GM12878 (cell line): ENCODE measurements around the gene CTSE. TPM values are rescaled to one million over a fixed set of nuclear protein-coding genes. Genes with fewer than 3 reads are reported as not detected.
"Not testable (repeated sequence)": the region's sequence is repeated elsewhere in the genome, so short reads cannot be mapped to it uniquely, and the experiment has no call there.

Experiments used
- ATAC-seq: fragments of 200-7000 bp; cut with Tn5 transposase; 3 replicates; pipeline ENCODE4 v1.9.1; 2020; ENCODE audit warnings: mild to moderate bottlenecking, moderate library complexity
- BruUV-seq: library from RNA; stranded (reverse); fragments of 400-500 nt; replicated peaks from 2 replicates; lab custom pipeline; 2021; lab: Mats Ljungman, UMichigan
- CTCF ChIA-PET: fragments of 300-600 bp; sonication (Branson Sonifier 250); formaldehyde crosslinking; extraction: SDS; loops from one replicate; lab custom pipeline; 2021; ENCODE audit warnings: inconsistent platforms; lab: Yijun Ruan, JAX
- POLR2A ChIA-PET: fragments of 350-600 bp; formaldehyde crosslinking; extraction: SDS; loops from one replicate; lab custom pipeline; 2021; ENCODE audit warnings: inconsistent platforms; lab: Charles Lee
- RAD21 ChIA-PET: fragments of 300-600 bp; sonication (Branson Sonifier 250); formaldehyde crosslinking; loops from one replicate; lab custom pipeline; 2023; ENCODE audit warnings: antibody characterized with exemption; ENCODE audit not compliant: unreplicated experiment; lab: Charles Lee
- SMC1A ChIA-PET: fragments of 300-600 bp; sonication (Branson Sonifier 250); formaldehyde crosslinking; loops from one replicate; lab custom pipeline; 2023; ENCODE audit not compliant: unreplicated experiment, uncharacterized antibody; lab: Charles Lee
- DNase-seq: peaks from one replicate; pipeline ENCODE4 v3.0.0-alpha.2; 2011; ENCODE audit warnings: low read depth, low spot score
- FAIRE-seq: peaks from 3 replicates; lab custom pipeline; 2011; peaks lifted over from hg19 to GRCh38; lab: Jason Lieb, UNC
- H2AFZ ChIP-seq: 2 replicates; pipeline ENCODE4 v1.6.0; 2011; ENCODE audit warnings: low read depth, low read length, control low read depth; ENCODE audit not compliant: control insufficient read depth
- H3K27ac ChIP-seq: 2 replicates; pipeline ENCODE4 v1.5.1; 2011; ENCODE audit warnings: control low read depth; ENCODE audit not compliant: control insufficient read depth, insufficient read depth
- H3K27me3 ChIP-seq, 2 experiments: replicated peaks in 1 of 2; 2 replicates each; pipeline versions ENCODE4 v1.6.0 to v1.6.1; 2011; ENCODE audit warnings: low read length in 1 of 2; ENCODE audit not compliant: control insufficient read depth in 2 of 2, insufficient read depth in 2 of 2
- H3K36me3 ChIP-seq, 2 experiments: 2 replicates each; pipeline ENCODE4 v1.5.1; 2011; ENCODE audit warnings: low read length in 1 of 2; ENCODE audit not compliant: control insufficient read depth in 2 of 2, insufficient read depth in 2 of 2
- H3K4me1 ChIP-seq: 2 replicates; pipeline ENCODE4 v1.6.1; 2011; ENCODE audit warnings: mild to moderate bottlenecking, low read length, moderate library complexity, mixed read lengths; ENCODE audit not compliant: control insufficient read depth, insufficient read depth
- H3K4me2 ChIP-seq: 2 replicates; pipeline ENCODE4 v1.6.0; 2011; ENCODE audit warnings: control low read depth; ENCODE audit not compliant: control insufficient read depth, insufficient read depth
- H3K4me3 ChIP-seq: fragments of 200-600 bp; sonication (generic); 2 replicates; pipeline ENCODE4 v1.5.1; 2016
- H3K79me2 ChIP-seq: 2 replicates; pipeline ENCODE4 v1.6.0; 2011; ENCODE audit warnings: low read length; ENCODE audit not compliant: control insufficient read depth, insufficient read depth
- H3K9ac ChIP-seq: 2 replicates; pipeline ENCODE4 v1.8.0; 2011; ENCODE audit warnings: low read length, control low read depth, mixed read lengths; ENCODE audit not compliant: control insufficient read depth, insufficient read depth
- H3K9me3 ChIP-seq: replicated peaks from 3 replicates; pipeline ENCODE4 v1.5.1; 2011; ENCODE audit warnings: mild to moderate bottlenecking, low read length; ENCODE audit not compliant: control insufficient read depth, insufficient read depth
- H4K20me1 ChIP-seq: 2 replicates; pipeline ENCODE4 v1.6.0; 2011; ENCODE audit not compliant: control insufficient read depth, insufficient read depth
- GATAD2B ChIP-seq: fragments of 450-650 bp; conservative IDR thresholded peaks from 2 replicates; pipeline ENCODE4 v1.6.1; 2017; ENCODE audit warnings: low read depth, mild to moderate bottlenecking, moderate library complexity
- MEF2B ChIP-seq: fragments of 450-650 bp; IDR thresholded peaks from 2 replicates; pipeline ENCODE4 v1.6.1; 2018; ENCODE audit warnings: mild to moderate bottlenecking, moderate library complexity; ENCODE audit not compliant: partially characterized antibody, poor library complexity, severe bottlenecking
- NR2F1 ChIP-seq: fragments of 450-650 bp; conservative IDR thresholded peaks from 2 replicates; pipeline ENCODE4 v1.6.1; 2017; ENCODE audit warnings: mild to moderate bottlenecking
- RB1 ChIP-seq: fragments of 450-650 bp; formaldehyde crosslinking; IDR thresholded peaks from 2 replicates; pipeline ENCODE4 v1.6.1; 2017; ENCODE audit warnings: mild to moderate bottlenecking, borderline replicate concordance
- SMARCA5 ChIP-seq: fragments of 450-650 bp; IDR thresholded peaks from 2 replicates; pipeline ENCODE4 v1.6.1; 2017; ENCODE audit warnings: mild to moderate bottlenecking
- ZNF687 ChIP-seq: fragments of 450-650 bp; IDR thresholded peaks from 2 replicates; pipeline ENCODE4 v1.6.1; 2017; ENCODE audit warnings: mild to moderate bottlenecking, moderate library complexity
- WGBS: methylation state at CpG from one replicate; pipeline ENCODE4 v1.1.6; 2016; ENCODE audit warnings: low lambda C conversion rate; ENCODE audit not compliant: insufficient replicate concordance, insufficient coverage; ENCODE audit errors: missing lambda C conversion rate; 5-methylcytosine and 5-hydroxymethylcytosine counted together
- in situ Hi-C: fragments of 300-500 bp; cut with MboI; formaldehyde crosslinking; loops from 9 replicates; pipeline ENCODE4 v1.14.3; 2018; ENCODE audit warnings: mixed read lengths
- intact Hi-C: fragments of 100-400 bp; cut with micrococcal nuclease; formaldehyde crosslinking; loops from one replicate; pipeline ENCODE4 v1.14.2; 2022; ENCODE audit not compliant: unreplicated experiment
- polyA plus RNA-seq, 11 experiments: library from polyadenylated mRNA; depleted of rRNA in 4 of 11; unstranded in 6 of 11; stranded (reverse) in 5 of 11; fragments of >200 nt; fragmentation: Nextera tagmentation in 4 of 11; fragmentation: Illumina TruSeq in 1 of 11; extraction: Ambion mirVana in 4 of 11; extraction: Trizol in 1 of 11; gene quantifications; 1 replicate in 1 of 11; 2 replicates in 10 of 11; pipeline versions ENCODE4 v1.2.1 to v1.2.3, GENCODE V29; 2011 to 2016; ENCODE audit warnings: inconsistent platforms in 2 of 11, missing spikeins in 2 of 11, low read depth in 1 of 11
- total RNA-seq, 4 experiments: library from RNA; depleted of rRNA in 3 of 4; stranded (reverse); fragments of >200 nt in 3 of 4; fragmentation: Illumina TruSeq in 1 of 4; extraction: Trizol in 1 of 4; gene quantifications; 2 replicates each; pipeline versions ENCODE4 v1.2.1 to v1.2.3, GENCODE V29; 2013 to 2021
- TF ChIP-seq, protein P1 (sequence below): fragments of 450-650 bp; IDR thresholded peaks from 2 replicates; pipeline ENCODE4 v1.6.1; 2017; ENCODE audit warnings: mild to moderate bottlenecking, low read depth, inconsistent platforms; ENCODE audit not compliant: poor library complexity, severe bottlenecking

The CTSE gene
- total and polyA plus RNA-seq, 10 of the 15 experiments (the other 5 are each of a cell fraction or from before 2014, with no cell fraction given), result 0.26 TPM; not detected in 9

GRCh38 chr1:206052231-206052865 lies 28.7 kb upstream of the CTSE start:
- in situ Hi-C loops, result loop anchor here (5.0 to 10.0 kb wide), 2 partner anchors 732 to 770 kb away; no protein-coding TSS in a partner anchor
- FAIRE-seq, H3K9me3 ChIP-seq, H3K27me3 ChIP-seq, DNase-seq, H4K20me1 ChIP-seq, H2AFZ ChIP-seq, BruUV-seq, H3K36me3 ChIP-seq: not testable (repeated sequence)
- ATAC-seq, result peak; percentile 7
- Histone ChIP-seq H3K4me1 (peaks cover 50% of the 10 kb centered on the region), H3K79me2 (peaks cover 46% of the 10 kb centered on the region), H3K9ac (peak overlapping the region; percentile 86), H3K4me3 (peak overlapping the region; percentile 70; the same call in 1 of the 2 replicates), H3K27ac (peak overlapping the region; percentile 98), H3K4me2 (peak overlapping the region; percentile 64)
- intact Hi-C loops, result loop anchor here (10.0 kb wide), 2 partner anchors 418 to 1538 kb away; partner anchors contain the start of genes ELK4 and MDM4
- 0% methylated on average over 6 of the region's 8 CpGs for WGBS
- ChIA-PET SMC1A (interaction anchor here (0.6 to 1.5 kb wide), 5 partner anchors 9 to 136 kb away, joined by 3 to 6 read pairs (median 4); no protein-coding TSS in a partner anchor), RAD21 (interaction anchor here (0.6 to 2.4 kb wide), 9 partner anchors 10 to 869 kb away, joined by 3 to 13 read pairs (median 3); partner anchors contain the start of gene FCMR), CTCF (interaction anchor here (1.3 to 2.7 kb wide), 5 partner anchors 9 to 54 kb away, joined by 5 to 18 read pairs (median 8); no protein-coding TSS in a partner anchor), POLR2A (interaction anchor here (0.8 kb wide), 2 partner anchors 9 to 17 kb away, joined by 3 to 4 read pairs; no protein-coding TSS in a partner anchor)
- TF ChIP-seq RB1 (0 out of 2 replicates have a peak, but pooled peaks have one; percentile 30), SMARCA5 (0 out of 2 replicates have a peak, but pooled peaks have one; percentile 18), ZNF687 (peak; percentile 38; the same call in 1 of the 2 replicates), NR2F1 (0 out of 2 replicates have a peak, but pooled peaks have one; percentile 16), MEF2B (peak; percentile 24), GATAD2B (peak; percentile 13; the same call in 1 of the 2 replicates)
- TF ChIP-seq, protein P1, sequence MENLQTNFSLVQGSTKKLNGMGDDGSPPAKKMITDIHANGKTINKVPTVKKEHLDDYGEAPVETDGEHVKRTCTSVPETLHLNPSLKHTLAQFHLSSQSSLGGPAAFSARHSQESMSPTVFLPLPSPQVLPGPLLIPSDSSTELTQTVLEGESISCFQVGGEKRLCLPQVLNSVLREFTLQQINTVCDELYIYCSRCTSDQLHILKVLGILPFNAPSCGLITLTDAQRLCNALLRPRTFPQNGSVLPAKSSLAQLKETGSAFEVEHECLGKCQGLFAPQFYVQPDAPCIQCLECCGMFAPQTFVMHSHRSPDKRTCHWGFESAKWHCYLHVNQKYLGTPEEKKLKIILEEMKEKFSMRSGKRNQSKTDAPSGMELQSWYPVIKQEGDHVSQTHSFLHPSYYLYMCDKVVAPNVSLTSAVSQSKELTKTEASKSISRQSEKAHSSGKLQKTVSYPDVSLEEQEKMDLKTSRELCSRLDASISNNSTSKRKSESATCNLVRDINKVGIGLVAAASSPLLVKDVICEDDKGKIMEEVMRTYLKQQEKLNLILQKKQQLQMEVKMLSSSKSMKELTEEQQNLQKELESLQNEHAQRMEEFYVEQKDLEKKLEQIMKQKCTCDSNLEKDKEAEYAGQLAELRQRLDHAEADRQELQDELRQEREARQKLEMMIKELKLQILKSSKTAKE, result peak; percentile 45
